ENCODE data around the gene RANBP3. TPM values are rescaled to one million over a fixed set of nuclear protein-coding genes. Genes with fewer than 3 reads are reported as not detected.
"Not testable (repeated sequence)": the region's sequence is repeated elsewhere in the genome, so short reads cannot be mapped to it uniquely, and the experiment has no call there.

Gene RANBP3
- total and polyA plus RNA-seq, 2 of the 8 experiments (the other 6 are each of a cell fraction or from before 2014, with no cell fraction given): 95.4 to 122 TPM

GRCh38 chr19:5883157-5883873 is 94.6 kb downstream of the RANBP3 start:
- not testable (repeated sequence) for H3K36me3 ChIP-seq (ENCODE audit: control insufficient read depth in 2 of 4, insufficient read depth in 4 of 4, low read length in 3 of 4); H3K9ac ChIP-seq (replicated peaks in 1 of 4; ENCODE audit: extremely low read depth in 1 of 4, low read depth in 3 of 4, low read length in 3 of 4); H2BK15ac ChIP-seq (ENCODE audit: low read length); H2BK12ac ChIP-seq (ENCODE audit: low read depth, low read length); H3K79me2 ChIP-seq (ENCODE audit: control insufficient read depth in 1 of 2, insufficient read depth in 2 of 2, low read length in 2 of 2); H3K23ac ChIP-seq (ENCODE audit: insufficient read length); H4K5ac ChIP-seq (ENCODE audit: insufficient read length, low read depth, low read length); H4K8ac ChIP-seq (ENCODE audit: extremely low read depth, insufficient read depth, low read length); H2BK5ac ChIP-seq (ENCODE audit: low read depth, low read length); H4K20me1 ChIP-seq (replicated peaks in 1 of 2; ENCODE audit: control insufficient read depth in 1 of 2, insufficient read depth in 2 of 2, low read length in 2 of 2); DNase-seq (ENCODE audit: low read depth in 1 of 2, low spot score in 2 of 2); H3K79me1 ChIP-seq (ENCODE audit: low read depth, low read length); H2AFZ ChIP-seq (ENCODE audit: low read length); H2BK20ac ChIP-seq (ENCODE audit: low read length); H3K14ac ChIP-seq (ENCODE audit: insufficient read length); H3K27ac ChIP-seq (ENCODE audit: low read depth, low read length); H2BK120ac ChIP-seq (replicated peaks; ENCODE audit: low read depth, low read length); H4K91ac ChIP-seq (replicated peaks; ENCODE audit: insufficient read length, low read length); H3K18ac ChIP-seq (ENCODE audit: extremely low read depth, low read length); H3K56ac ChIP-seq (replicated peaks; ENCODE audit: insufficient read length, low read depth, low read length); FAIRE-seq; H3K23me2 ChIP-seq (ENCODE audit: low read depth, low read length); H3K4me3 ChIP-seq (ENCODE audit: extremely low read depth in 1 of 4, insufficient read depth in 2 of 4, low read depth in 3 of 4, low read length in 4 of 4); H3K9me3 ChIP-seq (ENCODE audit: insufficient read depth in 2 of 2, low read depth in 1 of 2, low read length in 1 of 2); H3K4ac ChIP-seq (replicated peaks; ENCODE audit: insufficient read length, low read depth, low read length); H2AK5ac ChIP-seq (ENCODE audit: low read depth, low read length); H3K27me3 ChIP-seq (replicated peaks in 1 of 4; ENCODE audit: control insufficient read depth in 3 of 4, extremely low read depth in 1 of 4, insufficient read depth in 3 of 4, low read length in 3 of 4); H3K4me2 ChIP-seq (ENCODE audit: insufficient read depth in 1 of 2, low read depth in 2 of 2, low read length in 2 of 2)
- POLR2A ChIA-PET (ENCODE audit: partially characterized antibody): interaction anchor here (1.0 to 2.2 kb wide), 5 partner anchors 7 to 88 kb away, joined by 3 to 6 read pairs (median 3); no protein-coding TSS in a partner anchor
- CTCF ChIA-PET (ENCODE audit: partially characterized antibody): interaction anchor here (0.6 to 1.6 kb wide), 8 partner anchors 8 to 189 kb away, joined by 3 to 9 read pairs (median 4); no protein-coding TSS in a partner anchor
- 96% methylated on average over 11 of the region's 13 CpGs; no CpG with 5 or more reads in 1 of the 2 experiments for WGBS, 2 experiments (ENCODE audit: extremely low coverage in 1 of 2, insufficient coverage in 1 of 2, insufficient read length in 1 of 2, insufficient replicate concordance in 2 of 2, low coverage in 1 of 2, low lambda C conversion rate in 2 of 2, missing lambda C conversion rate in 1 of 2)
- H3K4me1 ChIP-seq (replicated peaks in 1 of 4; ENCODE audit: control insufficient read depth in 3 of 4, insufficient read depth in 4 of 4, low read length in 3 of 4): peaks cover 0 to 17% (median 6%) of the 10 kb centered on the region in 4 experiments; a peak in 6 of 7 replicates

Data from H1 (cell line).